COLO668 (cell line): Measurements from ENCODE around the gene CERK.
A peak's percentile ranks its signal among the peaks of the same experiment; 100 is the strongest.

Source experiments
- DNase-seq: peaks from one replicate; lab custom pipeline; 2025; ENCODE audit not compliant: unreplicated experiment; lab: John Stamatoyannopoulos, UW

The CERK gene

GRCh38 chr22:46703171-46703995, 34.7 kb downstream of the CERK start:
- DNase-seq: no peak

GRCh38 chr22:46701262-46701661, 36.8 kb downstream of the CERK start:
- no peak for DNase-seq

GRCh38 chr22:46699091-46699490, 39.0 kb downstream of the CERK start:
- DNase-seq: no peak

GRCh38 chr22:46697811-46698515, 40.1 kb downstream of the CERK start:
- DNase-seq: no peak

- DNase-seq: no peak
Observed at GRCh38 chr22:46696614-46697013, 41.4 kb downstream of the CERK start.

- DNase-seq: peak; percentile 95
Observed at GRCh38 chr22:46696229-46696518, 41.9 kb downstream of the CERK start.

- no peak for DNase-seq
Observed at GRCh38 chr22:46695346-46696228, 42.5 kb downstream of the CERK start.

- DNase-seq: no peak
Observed at GRCh38 chr22:46694416-46695170, 43.5 kb downstream of the CERK start.

- peak; percentile 69 for DNase-seq
Observed at GRCh38 chr22:46693634-46694415, 44.2 kb downstream of the CERK start.

GRCh38 chr22:46691571-46691970, 46.5 kb downstream of the CERK start:
- no peak for DNase-seq

GRCh38 chr22:46690146-46690545, 47.9 kb downstream of the CERK start:
- DNase-seq: no peak

- DNase-seq: peak; percentile 94
Observed at GRCh38 chr22:46688949-46689348, 49.1 kb downstream of the CERK start.

GRCh38 chr22:46687460-46687859, 50.6 kb downstream of the CERK start:
- no peak for DNase-seq

- no peak for DNase-seq
Observed at GRCh38 chr22:46687048-46687444, 51.0 kb downstream of the CERK start.

GRCh38 chr22:46686221-46687047, 51.6 kb downstream of the CERK start:
- no peak for DNase-seq

- peak; percentile 88 for DNase-seq
Observed at GRCh38 chr22:46684706-46685105, 53.3 kb downstream of the CERK start.

- no peak for DNase-seq
Observed at GRCh38 chr22:46682011-46682731, 55.9 kb downstream of the CERK start.

- DNase-seq: peak; percentile 45
Observed at GRCh38 chr22:46681010-46681409, 57.0 kb downstream of the CERK start.
